ENCODE measurements around the gene ARHGAP27. TPM values are rescaled to one million over a fixed set of nuclear protein-coding genes. Genes with fewer than 3 reads are reported as not detected.

Gene ARHGAP27
- total RNA-seq, 1 donor from 2014 or later: 10.0 TPM

GRCh38 chr17:45405250-45406086, 27.2 kb downstream of the ARHGAP27 start:
- no peak overlapping the region for H3K27ac Mint-ChIP-seq (ENCODE audit: unreplicated experiment)
- no peak for TF ChIP-seq CTCF (IDR thresholded peaks at IDR 0.05; ENCODE audit: insufficient read depth, low read depth, low read length)
- TF ChIP-seq EZH2 (IDR thresholded peaks at IDR 0.05; ENCODE audit: insufficient read depth, low read length): no peak

GRCh38 chr17:45404870-45405249, 27.8 kb downstream of the ARHGAP27 start:
- Mint-ChIP-seq H3K4me1 (ENCODE audit: low read depth, unreplicated experiment) (peaks cover 9% of the 10 kb centered on the region), H3K9me3 (ENCODE audit: unreplicated experiment) (no peaks in the 10 kb centered on the region), H3K4me3 (ENCODE audit: unreplicated experiment) (no peak overlapping the region)

More at GRCh38 chr17:45405250-45406086, 27.2 kb downstream of the ARHGAP27 start:
- peak overlapping the region; percentile 84 for H3K4me2 ChIP-seq (ENCODE audit: low read length)
- H3K27me3 Mint-ChIP-seq (ENCODE audit: low read depth, unreplicated experiment): peaks cover 3% of the 10 kb centered on the region
- no peaks in the 10 kb centered on the region for H3K27me3 ChIP-seq (ENCODE audit: insufficient read depth, low read length)
- DNase-seq (ENCODE audit: low read depth) (no peak), FAIRE-seq (no peak)
- H3K9ac ChIP-seq (ENCODE audit: low read length): no peak overlapping the region
- no peak overlapping the region for H3K4me3 Mint-ChIP-seq (ENCODE audit: unreplicated experiment)
- peaks cover 8% of the 10 kb centered on the region for H3K36me3 Mint-ChIP-seq (ENCODE audit: low read depth, unreplicated experiment)
- H3K9me3 ChIP-seq (ENCODE audit: insufficient read depth, low read depth, low read length): no peaks in the 10 kb centered on the region
- no peaks in the 10 kb centered on the region for H3K9me3 Mint-ChIP-seq (ENCODE audit: unreplicated experiment)
- no peak overlapping the region for H3K27ac ChIP-seq (ENCODE audit: low read depth, low read length)
- no peaks in the 10 kb centered on the region for H3K79me2 ChIP-seq (ENCODE audit: insufficient read depth, low read length)
- H3K4me1 ChIP-seq (ENCODE audit: insufficient read depth, low read length): no peaks in the 10 kb centered on the region
- peak overlapping the region; percentile 37 for H3K4me3 ChIP-seq (ENCODE audit: insufficient read depth, low read depth, low read length)
- peaks cover 9% of the 10 kb centered on the region for H3K4me1 Mint-ChIP-seq (ENCODE audit: low read depth, unreplicated experiment)
- no peaks in the 10 kb centered on the region for H4K20me1 ChIP-seq (ENCODE audit: insufficient read depth, low read length)
- H3K36me3 ChIP-seq (ENCODE audit: insufficient read depth, low read length): no peaks in the 10 kb centered on the region
- peak overlapping the region; percentile 90 for H2AFZ ChIP-seq (ENCODE audit: low read depth, low read length)

More at GRCh38 chr17:45404870-45405249, 27.8 kb downstream of the ARHGAP27 start:
- FAIRE-seq (no peak), DNase-seq (ENCODE audit: low read depth) (no peak)
- Mint-ChIP-seq H3K27ac (ENCODE audit: unreplicated experiment) (no peak overlapping the region), H3K27me3 (ENCODE audit: low read depth, unreplicated experiment) (peaks cover 3% of the 10 kb centered on the region), H3K36me3 (ENCODE audit: low read depth, unreplicated experiment) (peaks cover 8% of the 10 kb centered on the region)
- H3K9me3 ChIP-seq (ENCODE audit: insufficient read depth, low read depth, low read length): no peaks in the 10 kb centered on the region
- no peaks in the 10 kb centered on the region for H4K20me1 ChIP-seq (ENCODE audit: insufficient read depth, low read length)
- H3K27ac ChIP-seq (ENCODE audit: low read depth, low read length): no peak overlapping the region
- H3K4me1 ChIP-seq (ENCODE audit: insufficient read depth, low read length): no peaks in the 10 kb centered on the region
- H3K36me3 ChIP-seq (ENCODE audit: insufficient read depth, low read length): no peaks in the 10 kb centered on the region
- H3K4me2 ChIP-seq (ENCODE audit: low read length): peak overlapping the region; percentile 84
- no peaks in the 10 kb centered on the region for H3K27me3 ChIP-seq (ENCODE audit: insufficient read depth, low read length)
- TF ChIP-seq CTCF (IDR thresholded peaks at IDR 0.05; ENCODE audit: insufficient read depth, low read depth, low read length) (no peak), EZH2 (IDR thresholded peaks at IDR 0.05; ENCODE audit: insufficient read depth, low read length) (no peak)
- no peak overlapping the region for H3K9ac ChIP-seq (ENCODE audit: low read length)
- H3K4me3 ChIP-seq (ENCODE audit: insufficient read depth, low read depth, low read length): no peak overlapping the region
- H2AFZ ChIP-seq (ENCODE audit: low read depth, low read length): no peak overlapping the region
- H3K79me2 ChIP-seq (ENCODE audit: insufficient read depth, low read length): no peaks in the 10 kb centered on the region
